HG03097 (cell line): ENCODE measurements around the gene PRSS16.

Experiments used
- ATAC-seq: cut with Tn5 transposase; IDR thresholded peaks from one replicate; pipeline ENCODE4 v1.9.1; 2021; ENCODE audit not compliant: unreplicated experiment, low FRiP score

The PRSS16 gene

GRCh38 chr6:27281569-27281968, 34.1 kb downstream of the PRSS16 start:
- ATAC-seq = no peak

GRCh38 chr6:27283279-27283678, 35.8 kb downstream of the PRSS16 start:
- no peak for ATAC-seq

DNA sequence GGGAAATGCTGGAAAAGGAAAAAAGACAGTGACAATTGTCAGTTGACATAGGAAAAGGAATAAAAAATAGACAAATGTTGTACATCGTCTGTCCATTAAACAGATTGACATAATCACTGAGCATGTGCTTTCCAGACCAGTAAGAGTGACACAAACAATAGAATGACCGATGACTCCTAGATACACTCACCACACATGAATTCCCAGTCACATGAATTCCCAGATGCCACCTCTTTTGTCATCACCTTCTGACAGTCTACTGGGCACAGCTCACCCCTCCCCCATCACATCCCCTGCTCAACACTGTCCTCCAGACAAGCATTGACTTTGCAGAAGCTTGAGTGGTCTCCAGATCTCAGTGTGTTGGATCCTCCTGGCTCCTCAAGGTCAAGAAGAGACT, 38.6 kb downstream of the PRSS16 start:
- no peak for ATAC-seq

DNA sequence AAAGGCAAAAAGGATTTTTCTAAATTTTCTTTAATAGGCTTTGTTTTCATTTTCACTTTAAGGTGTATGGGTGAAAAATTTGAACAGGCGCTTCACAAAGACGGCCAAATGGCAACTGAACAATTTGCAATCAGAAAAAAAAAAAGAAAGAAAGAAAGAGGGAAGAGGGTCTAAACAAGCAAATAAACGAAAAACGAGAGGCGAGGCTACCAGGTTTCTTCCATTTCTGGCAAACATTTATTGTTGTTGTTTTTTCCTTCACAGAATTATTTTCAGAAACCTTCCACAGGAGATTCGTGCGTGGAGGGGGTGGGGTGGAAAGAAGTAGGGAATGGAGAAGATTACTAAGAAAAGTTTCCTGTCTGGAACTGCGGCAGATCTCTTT, 40.2 kb downstream of the PRSS16 start:
- ATAC-seq = no peak

- ATAC-seq = no peak
Observed at GRCh38 chr6:27288136-27289044, 40.9 kb downstream of the PRSS16 start.

DNA sequence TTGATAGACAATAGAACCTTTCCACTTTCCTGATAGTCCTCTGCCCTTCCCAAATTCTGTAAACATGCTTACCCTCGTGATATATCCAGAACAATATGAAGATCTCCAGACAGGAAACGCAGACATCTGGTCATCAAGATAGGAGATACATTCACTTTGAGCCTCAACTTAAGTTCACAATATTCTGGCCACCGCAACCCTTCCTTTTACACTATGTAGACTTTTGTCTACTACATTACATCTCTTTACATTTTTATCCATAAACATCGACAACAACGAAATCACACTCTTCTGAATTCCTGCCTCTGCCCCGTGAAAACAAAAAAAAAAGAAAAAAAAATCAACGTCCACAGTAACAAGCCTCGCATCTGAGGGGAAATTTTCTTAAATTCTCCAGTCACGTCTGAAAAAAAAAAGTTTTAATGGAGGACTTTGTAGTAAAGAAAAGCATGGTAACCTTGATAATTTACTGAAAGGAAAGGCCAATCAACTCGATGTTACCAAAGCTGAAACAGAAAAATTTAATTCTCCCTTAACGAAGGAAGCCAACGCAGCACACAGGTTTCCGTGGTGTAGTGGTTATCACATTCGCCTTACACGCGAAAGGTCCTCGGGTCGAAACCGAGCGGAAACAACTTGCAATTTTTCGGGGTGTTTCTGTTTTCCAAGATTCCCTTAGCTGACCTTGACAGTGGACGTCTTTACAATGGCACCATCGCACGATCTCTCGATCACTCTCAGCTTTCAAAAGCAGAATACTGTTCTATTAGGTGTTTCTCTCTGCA, 42.8 kb downstream of the PRSS16 start:
- no peak for ATAC-seq

DNA sequence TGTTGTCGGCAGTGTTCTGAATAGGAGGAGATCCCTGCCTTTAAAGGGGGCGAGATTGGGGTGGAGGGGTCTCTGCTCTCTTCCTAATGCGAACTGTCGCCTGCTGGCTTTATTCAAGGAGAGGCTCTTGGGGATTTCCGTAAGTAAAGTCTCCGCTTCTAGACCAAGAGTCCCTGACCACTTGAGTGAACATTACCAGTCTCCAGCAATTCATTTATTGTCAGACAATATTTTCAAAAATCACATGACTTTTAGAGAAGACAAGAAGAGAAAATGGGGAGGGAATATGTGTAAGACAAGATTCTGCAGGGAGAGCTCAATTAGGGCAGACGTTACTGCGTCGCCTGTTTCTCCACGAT, 43.3 kb downstream of the PRSS16 start:
- ATAC-seq = no peak

- no peak for ATAC-seq
Observed at GRCh38 chr6:27293436-27294098, 46.1 kb downstream of the PRSS16 start.

GRCh38 chr6:27294409-27294808, 46.9 kb downstream of the PRSS16 start:
- ATAC-seq = no peak

DNA sequence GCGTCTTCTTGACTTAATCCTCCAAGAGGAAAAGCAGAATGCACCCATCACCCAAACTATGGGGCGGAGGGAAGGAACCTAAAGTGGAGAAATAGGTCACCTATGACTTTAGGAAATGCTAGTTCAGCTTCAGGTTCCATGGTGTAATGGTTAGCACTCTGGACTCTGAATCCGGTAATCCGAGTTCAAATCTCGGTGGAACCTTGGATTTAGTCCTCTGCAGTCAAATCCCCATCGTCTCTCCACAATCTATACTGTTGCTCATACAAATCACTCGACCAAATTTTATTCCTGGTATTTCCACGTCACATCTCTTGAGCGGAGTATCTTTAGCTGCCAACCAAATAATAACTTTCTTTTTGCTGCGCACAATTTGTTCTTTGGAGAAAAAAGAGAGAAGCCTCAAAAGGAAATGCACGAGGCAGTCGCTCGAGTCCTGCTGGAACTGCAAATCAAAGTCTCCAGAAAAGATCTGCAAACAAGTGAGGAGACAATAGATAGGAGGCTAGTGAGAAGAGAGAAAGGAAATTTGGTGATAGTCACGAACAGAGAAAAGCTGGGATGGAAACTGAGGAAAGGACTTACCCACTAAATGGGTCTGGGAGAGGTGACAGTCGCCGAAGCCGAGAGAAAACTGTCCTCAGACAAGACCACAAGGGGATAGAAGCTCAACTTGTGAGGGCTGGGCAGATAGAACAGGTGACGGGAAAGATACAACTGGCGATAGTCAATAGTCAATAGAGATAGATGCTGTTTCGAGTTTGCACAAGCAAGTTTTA, 48.0 kb downstream of the PRSS16 start:
- no peak for ATAC-seq

DNA sequence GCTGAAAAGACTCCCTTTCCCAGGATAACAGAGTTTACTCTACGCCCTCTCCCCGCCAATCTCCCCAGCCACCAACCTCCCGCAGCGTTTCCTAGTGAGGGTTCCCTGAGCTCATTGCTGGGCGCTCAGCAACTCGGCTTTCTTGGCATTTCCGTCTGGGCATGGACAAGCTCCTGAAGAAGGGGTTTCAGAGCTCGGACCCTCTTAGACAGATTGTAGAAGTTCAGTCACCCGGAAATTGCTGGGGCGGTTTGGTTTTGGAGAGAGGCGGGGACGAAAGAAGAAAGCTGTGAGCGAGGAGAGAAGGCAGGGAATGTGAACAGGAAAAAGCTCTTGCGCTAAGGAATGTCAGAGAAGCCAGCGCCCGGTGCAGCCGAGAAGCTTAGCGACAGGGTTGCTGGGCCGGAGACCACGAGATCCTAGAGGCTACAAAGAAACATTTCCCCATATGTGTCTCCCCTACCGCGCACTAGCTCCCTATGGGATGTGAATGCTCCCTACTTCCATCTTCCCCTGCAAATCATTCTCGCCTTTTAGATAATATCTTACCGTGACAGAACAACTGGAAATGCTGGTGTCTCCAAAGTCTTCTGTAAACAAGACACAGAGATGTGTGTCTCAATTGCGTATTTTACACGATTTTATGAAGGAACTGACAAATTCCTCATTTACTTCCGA, 48.7 kb downstream of the PRSS16 start:
- ATAC-seq = no peak

- no peak for ATAC-seq
Observed at GRCh38 chr6:27297484-27297856, 50.0 kb downstream of the PRSS16 start.

DNA sequence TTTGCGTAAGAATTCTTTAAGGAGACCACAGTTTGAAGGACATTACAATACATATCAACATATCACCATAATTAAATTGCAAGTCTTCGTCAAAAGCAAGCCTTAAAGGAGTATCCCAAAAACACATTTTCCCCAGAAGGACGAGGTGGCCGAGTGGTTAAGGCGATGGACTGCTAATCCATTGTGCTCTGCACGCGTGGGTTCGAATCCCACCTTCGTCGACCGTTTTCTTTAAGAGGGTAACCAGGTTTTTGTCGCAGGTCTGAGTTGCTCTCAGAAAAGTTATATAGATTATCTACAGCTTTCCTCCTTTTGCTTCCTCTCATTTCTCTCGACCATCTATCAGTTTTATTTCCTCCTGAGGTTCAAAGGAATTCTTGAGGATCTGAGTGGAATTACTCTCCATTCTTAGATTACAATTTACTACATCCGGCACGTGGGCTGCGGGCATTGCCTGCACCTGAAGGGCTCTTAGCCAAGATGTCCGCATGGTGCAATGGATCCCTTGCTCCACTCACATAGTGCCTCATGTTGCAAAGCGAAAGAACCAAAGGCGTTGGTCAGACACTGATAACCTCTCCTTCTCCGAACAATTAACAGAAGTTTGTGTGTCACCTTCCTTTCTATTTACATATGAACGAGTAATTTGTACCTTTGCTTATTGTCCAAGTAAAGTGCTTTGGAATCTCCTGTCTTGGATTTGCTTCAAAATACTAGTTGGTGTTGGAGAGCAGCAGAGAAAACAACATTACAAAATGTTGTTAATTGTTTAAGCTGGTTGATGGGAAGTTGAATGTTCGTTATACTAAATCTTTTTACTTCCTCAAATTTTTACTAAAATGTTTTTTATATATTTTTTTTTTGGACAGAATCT, 50.6 kb downstream of the PRSS16 start:
- no peak for ATAC-seq

DNA sequence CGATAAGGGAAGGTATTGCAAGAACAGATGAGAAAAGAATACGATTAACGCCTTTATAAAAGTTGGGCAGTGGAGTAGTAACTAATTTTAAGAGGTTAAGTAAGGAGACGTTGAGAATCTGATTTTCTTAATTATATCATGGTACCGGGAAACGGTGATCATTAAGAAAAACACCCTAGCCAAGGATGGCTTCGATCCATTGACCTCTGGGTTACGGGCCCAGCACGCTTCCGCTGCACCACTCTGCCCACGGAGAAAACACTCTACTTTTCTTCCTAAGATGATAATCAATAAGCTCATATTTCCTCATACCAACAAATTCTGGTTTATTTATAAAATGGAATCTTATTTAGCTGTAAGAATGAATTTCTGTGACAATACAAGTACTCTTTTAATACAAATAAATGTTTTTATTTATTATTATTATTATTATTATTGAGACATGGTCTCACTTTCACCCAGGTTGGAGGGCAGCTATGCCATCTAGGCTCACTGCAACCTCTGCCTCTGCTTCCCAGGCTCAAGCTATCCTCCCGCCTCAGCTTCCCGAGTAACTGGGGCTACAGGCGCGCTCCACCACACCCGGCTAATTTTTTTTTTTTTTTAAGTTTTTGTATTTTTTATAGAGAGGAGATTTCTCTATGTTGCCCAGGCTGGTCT, 56.2 kb downstream of the PRSS16 start:
- no peak for ATAC-seq
